IPS-11a (cell line): ENCODE data around the gene CEP112.
"Not testable (repeated sequence)": the region's sequence is repeated elsewhere in the genome, so short reads cannot be mapped to it uniquely, and the experiment has no call there.

Source experiments
- H3K4me3 ChIP-seq: one replicate; pipeline ENCODE4 v1.5.1; 2013; ENCODE audit warnings: low read depth, low read length, control low read depth

The CEP112 gene

DNA sequence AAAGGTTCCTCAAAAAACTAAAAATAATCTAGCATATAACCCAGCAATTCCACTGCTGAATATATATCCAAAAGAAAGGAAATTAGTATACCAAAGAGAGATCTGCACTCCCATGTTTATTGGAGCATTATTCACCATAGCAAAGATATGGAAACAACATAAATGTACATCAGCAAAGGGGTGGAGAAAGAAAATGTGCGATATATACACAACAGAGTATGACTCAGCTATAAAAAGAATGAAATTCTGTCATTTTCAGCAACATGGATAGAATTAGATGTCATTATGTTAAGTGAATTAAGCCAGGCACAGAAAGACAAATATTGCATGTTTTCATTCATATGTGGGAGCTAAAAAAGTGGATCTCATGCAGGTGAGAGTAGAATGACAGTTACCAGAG lies 350.8 kb downstream of the CEP112 start:
- no peak overlapping the region for H3K4me3 ChIP-seq

DNA sequence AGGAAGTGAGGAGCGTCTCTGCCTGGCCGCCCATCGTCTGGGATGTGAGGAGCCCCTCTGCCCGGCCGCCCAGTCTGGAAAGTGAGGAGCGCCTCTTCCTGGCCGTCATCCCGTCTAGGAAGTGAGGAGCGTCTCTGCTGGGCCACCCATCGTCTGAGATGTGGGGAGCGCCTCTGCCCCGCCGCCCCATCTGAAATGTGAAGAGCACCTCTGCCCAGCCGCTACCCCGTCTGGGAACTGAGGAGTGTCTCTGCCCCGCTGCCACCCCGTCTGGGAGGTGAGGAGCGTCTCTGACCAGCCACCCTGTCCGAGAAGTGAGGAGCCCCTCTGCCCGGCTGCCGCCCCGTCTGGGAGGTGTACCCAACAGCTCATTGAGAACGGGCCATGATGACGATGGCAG lies 354.7 kb downstream of the CEP112 start:
- not testable (repeated sequence) for H3K4me3 ChIP-seq

DNA sequence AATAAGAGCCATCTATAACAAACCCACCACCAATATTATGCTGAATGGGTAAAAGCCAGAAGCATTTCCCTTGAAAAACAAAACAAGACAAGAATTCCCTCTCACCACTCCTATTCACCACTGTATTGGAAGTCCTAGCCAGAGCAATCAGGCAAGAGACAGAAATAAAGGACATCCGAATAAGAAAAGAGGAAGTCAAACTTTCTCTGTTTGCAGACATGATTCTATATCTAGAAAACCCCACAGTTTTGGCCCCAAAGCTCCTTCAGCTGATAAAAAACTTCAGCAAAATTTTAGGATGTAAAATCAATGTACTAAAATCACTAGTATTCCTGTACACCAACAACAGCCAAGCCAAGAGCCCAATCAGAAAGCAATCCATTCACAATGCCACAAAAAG lies 358.7 kb downstream of the CEP112 start:
- H3K4me3 ChIP-seq = no peak overlapping the region

DNA sequence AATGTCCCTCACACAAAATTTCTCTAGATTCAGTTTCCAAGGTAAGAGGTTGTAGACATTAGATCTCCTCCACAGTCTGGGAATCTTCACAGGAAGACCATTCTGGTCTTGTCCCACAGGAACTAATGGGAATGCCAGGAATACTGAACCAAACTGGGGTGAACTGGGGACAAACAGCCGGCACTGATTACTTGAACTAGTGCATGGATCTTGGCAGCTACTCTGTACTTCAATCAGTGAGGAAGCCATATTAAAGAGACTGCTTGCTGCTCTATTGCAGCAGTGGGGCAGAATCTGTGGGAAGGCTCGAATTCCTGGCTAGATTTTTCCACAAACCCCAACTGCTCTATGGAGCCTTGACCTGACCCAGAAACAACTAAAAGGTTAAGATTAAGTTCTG lies 361.6 kb downstream of the CEP112 start:
- no peak overlapping the region for H3K4me3 ChIP-seq

DNA sequence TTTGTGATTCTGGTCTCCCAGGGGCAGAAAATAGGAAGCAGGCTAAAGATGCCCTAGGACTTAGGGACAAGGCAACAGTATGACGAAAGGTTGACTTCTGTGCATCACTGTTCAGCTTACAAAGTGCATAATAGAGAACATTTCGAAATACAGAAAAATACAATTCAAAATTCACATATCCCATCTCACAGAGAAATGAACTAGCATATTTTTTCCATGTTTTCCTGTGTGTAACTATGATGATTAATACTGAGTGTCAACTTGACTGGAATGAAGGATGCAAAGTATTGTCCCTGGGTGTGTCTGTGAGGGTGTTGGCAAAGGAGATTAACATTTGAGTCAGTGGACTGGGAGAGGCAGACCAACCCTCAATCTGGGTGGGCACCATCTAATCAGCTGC lies 365.4 kb downstream of the CEP112 start:
- H3K4me3 ChIP-seq = not testable (repeated sequence)

DNA sequence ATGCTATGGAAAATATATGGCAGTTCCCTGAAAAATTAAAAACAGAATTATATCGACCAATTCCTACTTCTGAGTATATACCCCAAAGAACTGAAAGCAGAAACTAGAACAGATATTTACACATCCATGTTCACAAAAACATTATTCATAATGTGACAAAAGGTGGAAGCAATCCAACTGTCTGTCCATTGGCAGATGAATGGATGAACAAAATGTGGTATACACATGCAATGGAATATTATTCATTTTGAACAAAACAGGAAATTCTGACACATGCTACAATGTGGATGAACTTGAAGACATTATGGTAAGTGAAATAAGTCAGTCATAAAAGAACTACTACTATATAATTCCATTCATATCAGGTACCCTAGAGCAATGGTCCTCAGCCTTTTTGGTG lies 367.0 kb downstream of the CEP112 start:
- H3K4me3 ChIP-seq = no peak overlapping the region

DNA sequence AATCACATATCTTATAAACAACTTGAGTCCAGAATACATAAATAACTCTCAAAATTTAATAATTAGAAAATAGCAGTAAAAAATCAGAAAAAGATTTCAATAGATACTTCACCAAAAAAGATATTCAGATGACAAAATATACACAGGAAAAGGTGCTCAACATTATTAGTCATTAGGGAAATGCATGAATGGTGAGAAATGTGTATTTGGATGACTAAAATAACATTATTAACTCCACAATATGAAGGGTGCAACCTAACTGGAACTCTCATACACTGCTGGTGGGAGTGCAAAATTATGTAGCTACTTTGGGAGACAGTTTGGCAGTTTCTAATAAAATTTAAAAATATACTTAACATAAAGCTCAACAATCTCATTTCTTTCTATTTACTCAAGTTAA lies 368.2 kb downstream of the CEP112 start:
- no peak overlapping the region for H3K4me3 ChIP-seq

DNA sequence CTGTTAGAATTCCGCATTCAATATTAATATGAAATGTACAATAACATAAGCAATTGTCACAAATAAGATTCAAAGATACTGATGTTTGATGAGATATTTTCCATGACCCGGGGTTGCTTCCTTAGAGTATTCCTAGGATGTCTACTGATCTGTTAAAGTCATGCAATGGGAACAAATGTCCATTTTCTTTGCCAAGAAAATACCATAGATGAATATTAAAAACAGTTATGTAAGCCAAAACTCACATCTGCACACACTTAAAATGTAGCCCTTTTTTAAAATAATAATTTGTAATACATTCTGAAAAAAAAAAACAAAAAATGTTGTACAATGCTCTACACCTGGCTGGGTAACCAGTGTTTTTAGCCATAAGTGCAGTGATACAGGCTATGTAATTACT lies 371.1 kb downstream of the CEP112 start:
- H3K4me3 ChIP-seq = no peak overlapping the region

DNA sequence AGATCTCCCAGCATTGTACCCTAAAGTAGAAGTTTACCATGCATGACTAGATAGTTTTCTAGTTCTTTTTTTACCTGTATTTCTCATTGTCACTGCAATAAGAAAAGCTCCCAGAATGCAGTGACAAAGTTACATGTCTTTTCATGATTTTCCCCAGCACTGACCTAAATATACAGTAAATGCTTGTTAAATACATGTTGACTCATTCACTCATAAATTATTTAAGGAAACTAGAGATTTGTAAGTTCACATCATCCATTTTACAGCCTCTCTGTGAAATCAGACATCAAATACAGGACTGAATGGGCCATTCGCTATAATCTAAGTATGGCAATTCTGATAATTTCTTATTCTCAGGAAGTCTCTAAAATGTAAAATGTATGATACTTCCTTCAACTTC lies 371.6 kb downstream of the CEP112 start:
- no peak overlapping the region for H3K4me3 ChIP-seq

DNA sequence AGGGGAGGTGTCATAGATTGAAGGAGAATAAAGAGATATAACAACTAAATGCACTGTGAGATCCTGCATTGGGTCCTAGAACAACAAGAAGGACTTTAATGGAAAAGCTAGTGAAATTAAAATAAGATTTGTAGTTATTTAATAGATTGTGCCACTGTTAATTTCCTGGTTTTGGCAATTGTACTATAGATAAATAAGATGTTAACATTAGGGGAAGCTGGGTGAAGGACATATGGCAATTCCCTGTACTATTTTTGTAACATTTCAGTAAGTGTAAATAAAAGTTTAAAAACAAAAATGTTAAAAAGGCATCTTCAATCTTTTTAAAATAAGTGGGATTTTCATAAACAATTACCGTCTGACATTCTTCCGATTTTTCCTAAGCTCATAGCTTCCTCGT lies 372.1 kb downstream of the CEP112 start:
- no peak overlapping the region for H3K4me3 ChIP-seq

DNA sequence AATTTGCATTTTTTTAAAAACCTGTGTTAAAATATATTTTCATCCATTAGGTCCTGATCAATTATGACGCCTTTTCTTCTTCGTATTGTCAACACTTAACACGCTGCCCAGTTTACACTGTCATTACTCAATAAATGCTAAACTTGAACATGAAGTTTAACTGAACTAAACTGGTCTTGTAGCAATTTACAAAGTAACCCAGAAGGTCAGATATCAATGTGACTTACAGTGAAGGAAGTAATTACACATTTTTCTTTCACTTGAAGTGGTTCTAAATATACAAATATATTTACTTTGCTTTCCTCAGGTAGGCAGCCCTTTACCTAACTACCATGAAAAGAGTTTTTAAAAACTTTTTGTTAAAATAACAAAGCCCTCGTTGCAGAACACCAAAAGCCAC lies 374.0 kb downstream of the CEP112 start:
- no peak overlapping the region for H3K4me3 ChIP-seq

DNA sequence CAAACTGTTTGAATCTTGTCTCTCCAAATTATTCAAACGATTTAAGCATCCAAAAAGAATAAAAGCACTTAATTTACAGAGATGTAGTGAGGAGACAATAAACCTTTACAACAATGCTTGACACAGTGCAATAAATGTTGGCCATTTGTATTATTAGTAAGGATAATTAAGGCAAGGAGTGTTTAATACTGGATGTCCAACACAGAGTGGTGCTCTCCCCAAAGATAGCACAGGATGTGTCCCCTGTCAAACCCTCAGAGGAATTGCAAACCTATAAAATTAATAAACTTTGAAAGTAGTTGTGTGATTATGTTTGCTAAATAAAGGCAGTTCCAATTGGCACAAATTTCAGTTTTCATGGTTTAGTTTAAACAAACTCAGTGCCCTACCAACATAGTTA lies 377.5 kb downstream of the CEP112 start:
- H3K4me3 ChIP-seq = no peak overlapping the region

DNA sequence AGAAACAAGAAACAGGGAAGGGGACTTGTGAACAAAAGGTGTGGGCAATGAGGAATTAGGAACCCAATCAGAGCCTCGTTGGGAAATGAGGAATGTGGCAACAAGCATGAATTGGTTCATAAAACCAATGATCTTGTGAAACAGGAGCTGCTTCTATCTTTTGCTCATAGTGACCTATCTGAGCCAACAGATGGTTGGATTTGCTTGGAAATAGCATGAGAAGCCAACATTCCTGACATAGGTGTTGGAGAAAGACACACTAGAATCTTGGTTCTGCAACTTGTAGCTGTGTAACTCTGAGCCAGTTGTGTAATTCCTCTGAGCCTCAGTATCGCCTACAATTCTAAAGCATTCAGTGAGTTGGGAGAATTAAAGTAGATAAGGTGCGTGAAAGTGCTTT lies 378.6 kb downstream of the CEP112 start:
- no peak overlapping the region for H3K4me3 ChIP-seq

DNA sequence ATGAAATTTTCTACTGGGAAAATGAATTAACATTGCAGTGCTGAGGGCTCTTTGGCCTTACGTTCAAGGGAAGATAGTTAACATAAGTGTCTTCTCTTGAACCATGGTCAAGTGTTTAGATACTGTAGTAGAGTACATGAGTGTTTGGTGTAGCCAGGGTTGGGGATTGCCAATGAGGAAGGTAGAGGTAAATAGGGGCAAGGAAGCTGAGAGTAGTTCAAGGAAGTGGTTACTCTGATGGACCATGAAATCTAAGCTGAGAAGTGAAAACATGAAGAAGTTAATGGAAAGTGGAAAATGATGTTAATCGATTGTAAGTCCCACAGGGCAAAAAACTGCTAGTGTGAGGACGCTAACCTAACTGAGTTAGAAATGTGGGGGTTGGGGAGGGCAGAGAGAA lies 380.9 kb downstream of the CEP112 start:
- H3K4me3 ChIP-seq = no peak overlapping the region

DNA sequence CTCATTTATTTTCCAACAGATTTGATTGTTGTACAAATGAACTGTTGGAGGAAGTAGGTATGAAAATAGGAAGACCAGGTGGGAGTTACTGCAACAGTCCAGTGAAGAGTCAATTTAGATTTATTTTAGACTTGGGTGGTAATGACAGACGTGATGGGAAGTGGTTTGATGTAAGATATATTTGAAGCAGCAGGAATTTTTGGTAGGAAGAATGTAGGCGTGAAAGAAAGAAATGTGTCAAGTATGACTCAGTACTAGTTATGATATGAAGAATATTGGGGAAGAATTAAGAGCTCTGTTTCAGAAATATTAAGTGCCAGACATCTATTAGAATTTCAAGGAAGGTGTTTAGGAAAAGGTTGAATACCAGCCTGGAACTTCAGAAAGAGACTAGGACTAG lies 382.6 kb downstream of the CEP112 start:
- H3K4me3 ChIP-seq = no peak overlapping the region

DNA sequence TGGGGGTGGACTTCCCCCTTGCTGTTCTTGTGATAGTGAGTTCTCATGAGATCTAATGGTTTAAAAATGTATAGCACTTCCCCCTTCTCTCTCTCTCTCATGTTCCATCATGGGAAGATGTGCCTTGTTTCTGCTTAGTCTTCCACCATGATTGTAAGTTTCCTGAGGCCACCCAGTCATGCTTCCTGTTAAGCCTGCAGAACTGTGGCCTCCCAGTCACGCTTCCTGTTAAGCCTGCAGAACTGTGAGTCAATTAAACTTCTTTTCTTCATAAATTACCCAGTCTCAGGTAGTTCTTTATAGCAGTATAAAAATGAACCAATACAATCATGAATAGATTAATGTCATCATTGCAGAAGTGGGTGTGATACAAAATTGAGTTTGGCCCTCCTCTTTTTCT lies 383.4 kb downstream of the CEP112 start:
- H3K4me3 ChIP-seq = not testable (repeated sequence)

DNA sequence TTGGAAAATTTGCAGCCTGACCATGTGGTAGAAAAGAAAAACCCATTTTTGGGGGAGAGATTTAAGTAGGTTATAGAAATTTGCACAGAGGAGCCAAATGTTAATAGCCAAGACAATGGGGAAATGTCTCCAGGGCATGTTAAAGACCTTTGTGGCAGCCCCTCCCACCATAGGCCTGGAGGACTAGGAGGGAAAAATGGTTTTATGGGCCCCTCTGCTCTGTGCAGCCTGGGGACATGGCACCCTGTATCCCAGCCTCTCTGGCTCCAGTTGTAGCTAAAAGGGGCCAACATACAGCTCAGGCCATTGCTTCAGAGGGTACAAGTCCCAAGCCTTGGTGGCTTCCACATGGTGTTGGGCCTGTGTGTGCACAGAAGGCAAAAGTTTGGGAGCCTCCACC lies 384.6 kb downstream of the CEP112 start:
- no peak overlapping the region for H3K4me3 ChIP-seq

DNA sequence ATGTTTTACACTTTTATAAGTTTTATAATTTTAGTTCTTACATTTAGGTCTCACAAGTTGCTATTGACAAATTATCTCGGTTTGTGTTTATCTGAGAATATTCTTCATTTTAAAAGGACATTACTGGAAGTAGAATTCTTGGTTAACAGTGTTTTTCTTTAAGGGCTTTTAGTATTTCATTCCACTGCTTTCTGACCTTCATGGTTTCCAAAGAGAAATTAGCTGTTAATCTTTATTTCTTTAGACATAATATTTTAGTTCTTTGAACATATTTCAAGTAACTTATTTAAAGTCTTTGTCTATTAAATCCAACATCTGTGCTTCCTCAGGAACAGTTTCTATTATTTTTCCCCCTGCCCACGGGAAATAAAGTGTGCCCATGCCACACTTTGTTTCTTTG lies 390.4 kb downstream of the CEP112 start:
- H3K4me3 ChIP-seq = no peak overlapping the region

DNA sequence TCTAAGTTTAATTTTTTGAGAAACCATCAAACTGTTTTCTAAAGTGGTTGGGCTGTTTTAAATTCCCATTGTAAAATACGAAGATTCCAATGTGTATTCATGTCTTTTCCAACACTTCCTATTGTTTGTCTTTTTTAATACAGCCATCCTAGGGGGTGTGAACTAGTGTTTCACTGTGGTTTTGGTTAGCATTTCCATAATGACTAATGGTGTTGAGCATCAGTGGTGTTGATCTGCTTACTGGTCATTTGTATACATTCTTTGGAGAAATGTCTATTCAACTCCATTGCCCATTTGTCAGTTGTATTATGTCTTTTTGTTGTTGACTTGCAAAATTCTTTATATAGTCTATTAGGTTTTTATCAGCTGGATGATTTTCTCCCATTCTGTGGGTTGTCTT lies 391.3 kb downstream of the CEP112 start:
- no peak overlapping the region for H3K4me3 ChIP-seq

DNA sequence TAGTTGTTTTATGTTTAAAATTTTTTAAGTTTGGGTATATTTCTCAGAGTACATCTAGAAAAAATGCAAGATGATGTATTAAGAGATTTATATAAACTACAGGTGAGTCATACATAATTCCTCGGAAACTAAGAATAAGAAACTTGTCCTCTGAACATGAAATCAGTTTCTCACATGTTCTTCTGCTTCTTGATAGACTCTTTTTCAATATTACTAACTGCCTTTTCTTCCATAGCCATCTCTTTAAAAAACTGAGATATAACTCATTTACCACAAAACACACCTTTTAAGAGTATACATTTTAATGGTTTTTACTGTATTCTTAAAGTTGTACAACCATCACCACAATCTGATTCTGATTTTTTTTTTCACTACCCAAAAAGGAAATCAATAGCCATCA lies 392.1 kb downstream of the CEP112 start:
- H3K4me3 ChIP-seq = no peak overlapping the region

DNA sequence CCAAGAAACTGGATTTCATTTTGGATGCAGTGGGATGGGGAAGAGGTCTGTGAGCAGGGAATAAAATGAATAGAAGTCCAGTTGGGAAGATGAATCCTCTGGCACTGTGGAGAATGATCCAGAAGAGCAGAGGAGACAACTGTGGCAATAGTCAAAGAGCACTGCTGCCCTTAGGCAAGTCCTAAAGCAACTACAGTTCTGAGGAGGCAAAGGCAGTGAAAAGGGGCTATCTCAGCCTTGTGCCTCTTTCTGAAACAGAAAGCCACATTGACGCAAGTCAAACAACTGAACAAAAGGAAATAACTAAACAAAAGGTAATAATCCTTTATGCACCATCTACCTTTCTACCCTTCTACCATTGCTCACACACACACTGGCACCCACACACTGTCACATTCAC lies 392.5 kb downstream of the CEP112 start:
- no peak overlapping the region for H3K4me3 ChIP-seq

DNA sequence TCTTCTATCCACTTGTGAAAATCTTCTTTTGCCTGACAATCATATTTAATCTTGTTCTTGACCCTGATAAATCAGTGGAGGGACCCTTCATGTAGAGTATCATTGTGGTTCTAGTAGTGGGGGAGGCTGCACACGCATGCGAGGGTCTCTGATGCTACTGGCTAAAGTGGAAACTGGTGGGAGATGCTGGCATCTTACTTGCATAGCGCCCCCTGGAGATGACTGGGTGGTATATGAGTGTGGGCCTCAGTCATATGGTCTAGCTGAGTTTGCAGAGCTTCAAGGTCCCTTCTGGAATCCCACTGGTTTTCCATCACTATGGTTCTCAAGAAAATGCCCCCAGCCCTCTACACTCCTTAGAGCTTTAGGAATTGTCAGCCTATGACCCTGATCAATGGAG lies 394.1 kb downstream of the CEP112 start:
- no peak overlapping the region for H3K4me3 ChIP-seq

DNA sequence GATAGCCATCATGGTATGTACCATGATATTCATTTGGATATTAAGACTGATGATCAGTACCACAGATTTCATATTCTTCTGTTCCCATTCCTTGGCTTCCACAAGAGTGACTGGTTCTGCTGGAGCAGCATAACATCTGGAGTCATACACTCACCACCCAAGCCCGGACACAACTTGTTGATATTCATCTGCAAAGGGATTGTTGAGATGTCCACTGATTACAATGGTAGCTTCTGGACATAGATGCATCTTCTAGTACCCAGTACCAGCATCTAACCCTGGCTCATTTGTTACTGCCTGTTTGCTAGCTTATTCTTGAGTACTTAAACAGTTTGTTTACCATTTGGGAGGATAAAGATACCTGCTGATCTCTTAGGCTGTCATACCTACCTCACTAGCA lies 394.8 kb downstream of the CEP112 start:
- no peak overlapping the region for H3K4me3 ChIP-seq

DNA sequence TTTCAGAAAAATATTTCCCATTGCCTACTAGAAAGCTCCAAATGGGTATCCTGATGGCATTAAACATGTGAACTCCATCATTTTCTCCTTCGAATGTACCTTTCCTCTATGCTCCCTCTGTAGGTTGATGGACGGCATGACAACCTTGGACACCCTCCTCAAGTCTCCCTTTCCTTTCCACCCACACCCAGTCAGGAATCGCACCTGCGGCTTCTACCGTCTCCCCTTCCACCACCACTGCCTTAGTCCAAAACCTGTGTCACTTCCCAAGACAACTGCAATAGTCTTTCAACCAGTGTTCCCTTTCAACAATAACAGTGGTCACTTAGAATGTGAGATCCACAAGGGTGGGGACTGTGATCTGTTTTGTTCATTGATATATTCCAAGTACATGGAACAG lies 397.4 kb downstream of the CEP112 start:
- no peak overlapping the region for H3K4me3 ChIP-seq
